HS-5 (cell line): Measurements from ENCODE around the gene STK32C.
"Not testable (repeated sequence)": the region's sequence is repeated elsewhere in the genome, so short reads cannot be mapped to it uniquely, and the experiment has no call there.

Experiments used
- DNase-seq: peaks from one replicate; pipeline ENCODE4 v3.0.0-alpha.2; 2012; ENCODE audit warnings: low read depth

STK32C gene

GRCh38 chr10:132301371-132302330 lies 6.1 kb downstream of the STK32C start:
- no peak for DNase-seq

GRCh38 chr10:132300582-132300981 lies 7.2 kb downstream of the STK32C start:
- DNase-seq: no peak

- DNase-seq: no peak
Measured at GRCh38 chr10:132299371-132300336, 8.1 kb downstream of the STK32C start.

- no peak for DNase-seq
Measured at GRCh38 chr10:132298038-132298881, 9.5 kb downstream of the STK32C start.

- no peak for DNase-seq
Measured at GRCh38 chr10:132297526-132297925, 10.2 kb downstream of the STK32C start.

- DNase-seq: no peak
Measured at GRCh38 chr10:132296666-132297443, 10.9 kb downstream of the STK32C start.

GRCh38 chr10:132295481-132295880 lies 12.3 kb downstream of the STK32C start:
- not testable (repeated sequence) for DNase-seq

GRCh38 chr10:132294561-132295318 lies 13.0 kb downstream of the STK32C start:
- DNase-seq: no peak

GRCh38 chr10:132293813-132294520 lies 13.8 kb downstream of the STK32C start:
- no peak for DNase-seq

- DNase-seq: no peak
Measured at GRCh38 chr10:132293201-132293812, 14.4 kb downstream of the STK32C start.

GRCh38 chr10:132292287-132293200 lies 15.2 kb downstream of the STK32C start:
- no peak for DNase-seq

- no peak for DNase-seq
Measured at GRCh38 chr10:132291826-132292225, 15.9 kb downstream of the STK32C start.

GRCh38 chr10:132290631-132291030 lies 17.1 kb downstream of the STK32C start:
- no peak for DNase-seq

- DNase-seq: no peak
Measured at GRCh38 chr10:132289439-132289838, 18.3 kb downstream of the STK32C start.

- DNase-seq: no peak
Measured at GRCh38 chr10:132283604-132284382, 24.0 kb downstream of the STK32C start.

GRCh38 chr10:132282667-132283603 lies 24.8 kb downstream of the STK32C start:
- DNase-seq: no peak
